Heart left ventricle (tissue), 11 donors: Measurements from ENCODE around the gene SNX6. TPM values are rescaled to one million over a fixed set of nuclear protein-coding genes. Genes with fewer than 3 reads are reported as not detected.

Source experiments
- polyA plus RNA-seq, 2 donors: library from polyadenylated mRNA; stranded (reverse); fragments of 200-250 nt; gene quantifications; one replicate each; pipeline ENCODE4 v1.2.3, GENCODE V29; 2013
- total RNA-seq, 9 donors: library from RNA; depleted of rRNA in 2 of 9; stranded (reverse); fragments of >200 nt in 2 of 9; fragmentation: NEBNext Ultra II Directional in 3 of 9; extraction: Animal tissue kit (Norgen Biotek cat#: 25700) in 3 of 9; gene quantifications; one replicate each; pipeline versions ENCODE4 v1.1.0 to v1.2.4, GENCODE V29; 2016 to 2023
- donor health status: ischemic (EF 13 %, LVEDD 7.1; RV severe dilation, severe dysfunction).
- donor health status: healthy with polysubstance abuse.
- donor health status: DM: no; HTN: yes; CAD: no.
- donor health status: DM: no; HTN: no; CAD: no.
- donor health status: ischemic (EF 25% LVEDD 5.7; RV mildly dilated, moderate dysfunction).
- donor health status: healthy.
- donor health status: DM: yes; HTN: yes; CAD: no.
- donor health status: PGD.
- donor health status: nonischemic (EF 23%, LVEDD 6.1; RV moderate dilation, normal function).

SNX6 gene
- total and polyA plus RNA-seq, 11 donors: 13.4 to 103 (median 64.3) TPM

Other genes with a start within 250 kb of the SNX6 start
- gene SPTSSA, start 167.9 kb downstream of the SNX6 start, total RNA-seq: 10 to 100 TPM in 6 of 9 donors, 1 to 10 TPM in 3; 8.3 to 15.3 (median 12.0) TPM
- gene SPTSSA, start 167.9 kb downstream of the SNX6 start, polyA plus RNA-seq: 10 to 100 TPM; 17.3 to 24.9 TPM
- 10 to 100 TPM; 11.4 to 28.5 (median 19.4) TPM for gene EAPP, start 90.4 kb downstream of the SNX6 start, total RNA-seq
- 10 to 100 TPM; 19.8 to 22.2 TPM for gene EAPP, start 90.4 kb downstream of the SNX6 start, polyA plus RNA-seq
- 1,000 to 10,000 TPM in 2 of 9 donors, 100 to 1,000 TPM in 7; 381 to 1,097 (median 604) TPM for gene CFL2, start 84.4 kb upstream of the SNX6 start, total RNA-seq
- gene CFL2, start 84.4 kb upstream of the SNX6 start, polyA plus RNA-seq: 100 to 1,000 TPM; 381 to 556 TPM
- 10 to 100 TPM in 2 of 9 donors, 1 to 10 TPM in 7; 3.8 to 20.3 (median 6.5) TPM for gene BAZ1A, start 245.2 kb upstream of the SNX6 start, total RNA-seq
- 1 to 10 TPM; 5.1 to 8.8 TPM for gene BAZ1A, start 245.2 kb upstream of the SNX6 start, polyA plus RNA-seq